ENCODE measurements around the gene GMDS.

Gene GMDS

GRCh38 chr6:2182251-2182650 lies 63.2 kb downstream of the GMDS start:
- no peak overlapping the region for H3K4ac ChIP-seq (ENCODE audit: low read depth in 1 of 2, low read length in 2 of 2)
- no peak overlapping the region for H3K14ac ChIP-seq (ENCODE audit: low read length in 2 of 2)
- H2AFZ ChIP-seq (ENCODE audit: low read depth, low read length): no peak overlapping the region
- peaks cover 1% of the 10 kb centered on the region for H3K4me1 ChIP-seq (ENCODE audit: control insufficient read depth, insufficient read depth, low read depth, low read length)
- H2BK120ac ChIP-seq (ENCODE audit: low read depth, low read length): no peak overlapping the region
- WGBS: 70% methylated on average over 1 of the region's 1 CpG
- no peak overlapping the region for H3K4me2 ChIP-seq (ENCODE audit: low read length, poor library complexity, severe bottlenecking)
- no peak overlapping the region for H3K27ac ChIP-seq (ENCODE audit: low read length, poor library complexity, severe bottlenecking)
- peaks cover 8% of the 10 kb centered on the region for H3K79me1 ChIP-seq (replicated peaks; ENCODE audit: low read length, poor library complexity, severe bottlenecking)
- H3K9me3 ChIP-seq (ENCODE audit: control insufficient read depth, low read length): no peaks in the 10 kb centered on the region
- H3K9ac ChIP-seq (ENCODE audit: low read length): no peak overlapping the region
- H4K8ac ChIP-seq (ENCODE audit: low read length): no peak overlapping the region
- no peak overlapping the region for H4K91ac ChIP-seq (ENCODE audit: low read length)
- H3K27me3 ChIP-seq (ENCODE audit: control insufficient read depth in 1 of 2, insufficient read depth in 1 of 2, low read length in 2 of 2): no peaks in the 10 kb centered on the region
- H2BK5ac ChIP-seq (ENCODE audit: low read depth, low read length, poor library complexity, severe bottlenecking): no peak overlapping the region
- no peak for DNase-seq
- H2BK15ac ChIP-seq (ENCODE audit: low read depth, poor library complexity, severe bottlenecking): no peak overlapping the region
- no peaks in the 10 kb centered on the region for H3K36me3 ChIP-seq (ENCODE audit: control insufficient read depth in 1 of 2, insufficient read depth in 2 of 2, low read depth in 1 of 2, low read length in 2 of 2)
- H3K23ac ChIP-seq (ENCODE audit: low read length in 2 of 2): no peak overlapping the region
- no peak overlapping the region for H2BK12ac ChIP-seq (ENCODE audit: low read length in 2 of 2)
- H3K4me3 ChIP-seq (ENCODE audit: insufficient read depth in 1 of 2, low read depth in 1 of 2, low read length in 2 of 2): no peak overlapping the region
- H2AK5ac ChIP-seq (ENCODE audit: low read length, severe bottlenecking): no peak overlapping the region
- H3K18ac ChIP-seq (ENCODE audit: low read depth in 1 of 2, low read length in 2 of 2): no peak overlapping the region

GRCh38 chr6:2181567-2181966 lies 63.8 kb downstream of the GMDS start:
- Histone ChIP-seq H3K23ac (ENCODE audit: low read length in 2 of 2) (no peak overlapping the region), H3K4me1 (ENCODE audit: control insufficient read depth, insufficient read depth, low read depth, low read length) (peaks cover 3% of the 10 kb centered on the region), H3K9me3 (ENCODE audit: control insufficient read depth, low read length) (no peaks in the 10 kb centered on the region), H3K14ac (ENCODE audit: low read length in 2 of 2) (no peak overlapping the region), H3K4ac (ENCODE audit: low read depth in 1 of 2, low read length in 2 of 2) (no peak overlapping the region), H2BK15ac (ENCODE audit: low read depth, poor library complexity, severe bottlenecking) (no peak overlapping the region), H2BK120ac (ENCODE audit: low read depth, low read length) (no peak overlapping the region), H2BK12ac (ENCODE audit: low read length in 2 of 2) (no peak overlapping the region), H3K9ac (ENCODE audit: low read length) (no peak overlapping the region), H3K18ac (ENCODE audit: low read depth in 1 of 2, low read length in 2 of 2) (no peak overlapping the region), H2AK5ac (ENCODE audit: low read length, severe bottlenecking) (no peak overlapping the region), H2AFZ (ENCODE audit: low read depth, low read length) (no peak overlapping the region), H3K4me3 (ENCODE audit: insufficient read depth in 1 of 2, low read depth in 1 of 2, low read length in 2 of 2) (no peak overlapping the region), H3K27ac (ENCODE audit: low read length, poor library complexity, severe bottlenecking) (no peak overlapping the region), H3K27me3 (ENCODE audit: control insufficient read depth in 1 of 2, insufficient read depth in 1 of 2, low read length in 2 of 2) (no peaks in the 10 kb centered on the region), H2BK5ac (ENCODE audit: low read depth, low read length, poor library complexity, severe bottlenecking) (no peak overlapping the region), H3K36me3 (ENCODE audit: control insufficient read depth in 1 of 2, insufficient read depth in 2 of 2, low read depth in 1 of 2, low read length in 2 of 2) (no peaks in the 10 kb centered on the region), H3K4me2 (ENCODE audit: low read length, poor library complexity, severe bottlenecking) (no peak overlapping the region), H4K8ac (ENCODE audit: low read length) (no peak overlapping the region), H4K91ac (ENCODE audit: low read length) (no peak overlapping the region), H3K79me1 (replicated peaks; ENCODE audit: low read length, poor library complexity, severe bottlenecking) (peaks cover 12% of the 10 kb centered on the region)
- no peak for DNase-seq
- WGBS: 100% methylated on average over 2 of the region's 2 CpGs

- no peaks in the 10 kb centered on the region for H3K36me3 ChIP-seq (ENCODE audit: control insufficient read depth in 1 of 2, insufficient read depth in 2 of 2, low read depth in 1 of 2, low read length in 2 of 2)
- no peak overlapping the region for H2BK5ac ChIP-seq (ENCODE audit: low read depth, low read length, poor library complexity, severe bottlenecking)
- no peak overlapping the region for H4K8ac ChIP-seq (ENCODE audit: low read length)
- no peaks in the 10 kb centered on the region for H3K9me3 ChIP-seq (ENCODE audit: control insufficient read depth, low read length)
- H3K79me1 ChIP-seq (replicated peaks; ENCODE audit: low read length, poor library complexity, severe bottlenecking): peaks cover 16% of the 10 kb centered on the region
- no peak overlapping the region for H4K91ac ChIP-seq (ENCODE audit: low read length)
- H2BK120ac ChIP-seq (ENCODE audit: low read depth, low read length): no peak overlapping the region
- no peak overlapping the region for H3K18ac ChIP-seq (ENCODE audit: low read depth in 1 of 2, low read length in 2 of 2)
- DNase-seq: no peak
- no peak overlapping the region for H2BK12ac ChIP-seq (ENCODE audit: low read length in 2 of 2)
- no peak overlapping the region for H3K4me2 ChIP-seq (ENCODE audit: low read length, poor library complexity, severe bottlenecking)
- H3K14ac ChIP-seq (ENCODE audit: low read length in 2 of 2): no peak overlapping the region
- H2BK15ac ChIP-seq (ENCODE audit: low read depth, poor library complexity, severe bottlenecking): no peak overlapping the region
- no peak overlapping the region for H3K4me3 ChIP-seq (ENCODE audit: insufficient read depth in 1 of 2, low read depth in 1 of 2, low read length in 2 of 2)
- no peaks in the 10 kb centered on the region for H3K27me3 ChIP-seq (ENCODE audit: control insufficient read depth in 1 of 2, insufficient read depth in 1 of 2, low read length in 2 of 2)
- H3K27ac ChIP-seq (ENCODE audit: low read length, poor library complexity, severe bottlenecking): no peak overlapping the region
- no peak overlapping the region for H2AK5ac ChIP-seq (ENCODE audit: low read length, severe bottlenecking)
- H3K23ac ChIP-seq (ENCODE audit: low read length in 2 of 2): no peak overlapping the region
- H3K4me1 ChIP-seq (ENCODE audit: control insufficient read depth, insufficient read depth, low read depth, low read length): peaks cover 5% of the 10 kb centered on the region
- no peak overlapping the region for H3K4ac ChIP-seq (ENCODE audit: low read depth in 1 of 2, low read length in 2 of 2)
- no peak overlapping the region for H3K9ac ChIP-seq (ENCODE audit: low read length)
- H2AFZ ChIP-seq (ENCODE audit: low read depth, low read length): no peak overlapping the region
Observed at GRCh38 chr6:2179950-2180349, 65.5 kb downstream of the GMDS start.

- peaks cover 18% of the 10 kb centered on the region for H3K79me1 ChIP-seq (replicated peaks; ENCODE audit: low read length, poor library complexity, severe bottlenecking)
- 43% methylated on average over 1 of the region's 1 CpG for WGBS
- H2AFZ ChIP-seq (ENCODE audit: low read depth, low read length): no peak overlapping the region
- no peak overlapping the region for H3K14ac ChIP-seq (ENCODE audit: low read length in 2 of 2)
- H3K4me1 ChIP-seq (ENCODE audit: control insufficient read depth, insufficient read depth, low read depth, low read length): peaks cover 3% of the 10 kb centered on the region
- H3K4ac ChIP-seq (ENCODE audit: low read depth in 1 of 2, low read length in 2 of 2): no peak overlapping the region
- H3K4me2 ChIP-seq (ENCODE audit: low read length, poor library complexity, severe bottlenecking): no peak overlapping the region
- no peak overlapping the region for H3K18ac ChIP-seq (ENCODE audit: low read depth in 1 of 2, low read length in 2 of 2)
- no peaks in the 10 kb centered on the region for H3K36me3 ChIP-seq (ENCODE audit: control insufficient read depth in 1 of 2, insufficient read depth in 2 of 2, low read depth in 1 of 2, low read length in 2 of 2)
- DNase-seq: no peak
- no peaks in the 10 kb centered on the region for H3K27me3 ChIP-seq (ENCODE audit: control insufficient read depth in 1 of 2, insufficient read depth in 1 of 2, low read length in 2 of 2)
- H3K4me3 ChIP-seq (ENCODE audit: insufficient read depth in 1 of 2, low read depth in 1 of 2, low read length in 2 of 2): no peak overlapping the region
- no peak overlapping the region for H2BK120ac ChIP-seq (ENCODE audit: low read depth, low read length)
- H4K8ac ChIP-seq (ENCODE audit: low read length): no peak overlapping the region
- H4K91ac ChIP-seq (ENCODE audit: low read length): no peak overlapping the region
- H2BK12ac ChIP-seq (ENCODE audit: low read length in 2 of 2): no peak overlapping the region
- H2BK5ac ChIP-seq (ENCODE audit: low read depth, low read length, poor library complexity, severe bottlenecking): no peak overlapping the region
- no peak overlapping the region for H3K27ac ChIP-seq (ENCODE audit: low read length, poor library complexity, severe bottlenecking)
- H2BK15ac ChIP-seq (ENCODE audit: low read depth, poor library complexity, severe bottlenecking): no peak overlapping the region
- no peaks in the 10 kb centered on the region for H3K9me3 ChIP-seq (ENCODE audit: control insufficient read depth, low read length)
- H2AK5ac ChIP-seq (ENCODE audit: low read length, severe bottlenecking): no peak overlapping the region
- H3K23ac ChIP-seq (ENCODE audit: low read length in 2 of 2): no peak overlapping the region
- no peak overlapping the region for H3K9ac ChIP-seq (ENCODE audit: low read length)
Observed at GRCh38 chr6:2179241-2179640, 66.2 kb downstream of the GMDS start.

Measured in mesenchymal stem cell (in vitro differentiated cells and primary cell).